Hepatocyte (in vitro differentiated cells): ENCODE results near the gene NUDT14. TPM values are rescaled to one million over a fixed set of nuclear protein-coding genes. Genes with fewer than 3 reads are reported as not detected.

Experiments used
- DNase-seq: peaks from one replicate; pipeline ENCODE4 v3.0.0-alpha.2; 2016; ENCODE audit warnings: low spot score
- H2AFZ ChIP-seq: fragments of 200-600 bp; sonication (generic); 2 replicates; pipeline ENCODE4 v1.6.0; 2016; ENCODE audit warnings: antibody characterized with exemption, mild to moderate bottlenecking
- H3K27ac ChIP-seq: fragments of 200-600 bp; sonication (generic); 2 replicates; pipeline ENCODE4 v1.5.1; 2016; ENCODE audit warnings: mild to moderate bottlenecking
- H3K27me3 ChIP-seq: fragments of 200-600 bp; sonication (generic); 2 replicates; pipeline ENCODE4 v1.6.1; 2016
- H3K36me3 ChIP-seq: fragments of 200-600 bp; sonication (generic); replicated peaks from 2 replicates; pipeline ENCODE4 v1.5.1; 2016; ENCODE audit warnings: low read depth; ENCODE audit not compliant: insufficient read depth
- H3K4me1 ChIP-seq: fragments of 200-600 bp; sonication (generic); 2 replicates; pipeline ENCODE4 v1.5.1; 2016; ENCODE audit warnings: mild to moderate bottlenecking, moderate library complexity; ENCODE audit not compliant: insufficient read depth
- H3K4me2 ChIP-seq: fragments of 200-600 bp; sonication (generic); 2 replicates; pipeline ENCODE4 v1.6.0; 2016
- H3K4me3 ChIP-seq: fragments of 200-600 bp; sonication (generic); 2 replicates; pipeline ENCODE4 v1.5.1; 2016; ENCODE audit warnings: mild to moderate bottlenecking
- H3K79me2 ChIP-seq: fragments of 200-600 bp; sonication (generic); 2 replicates; pipeline ENCODE4 v1.6.0; 2017; ENCODE audit warnings: mild to moderate bottlenecking
- H3K9me2 ChIP-seq: fragments of 200-600 bp; sonication (generic); replicated peaks from 2 replicates; pipeline ENCODE4 v1.6.0; 2017; ENCODE audit warnings: mild to moderate bottlenecking; ENCODE audit not compliant: insufficient read depth
- H3K9me3 ChIP-seq: fragments of 200-600 bp; sonication (generic); 2 replicates; pipeline ENCODE4 v1.5.1; 2016; ENCODE audit warnings: low read depth, mild to moderate bottlenecking
- H4K20me1 ChIP-seq: fragments of 200-600 bp; sonication (generic); 2 replicates; pipeline ENCODE4 v1.6.0; 2016; ENCODE audit warnings: mild to moderate bottlenecking; ENCODE audit not compliant: insufficient read depth, poor library complexity, severe bottlenecking
- CTCF ChIP-seq: fragments of 200-600 bp; sonication (generic); IDR thresholded peaks from 2 replicates; pipeline ENCODE4 v1.5.1; 2016; ENCODE audit warnings: antibody characterized with exemption, mild to moderate bottlenecking; ENCODE audit not compliant: poor library complexity
- EZH2 ChIP-seq: fragments of 200-600 bp; sonication (generic); IDR thresholded peaks from 2 replicates; pipeline ENCODE4 v1.6.1; 2016; ENCODE audit warnings: antibody characterized with exemption, mild to moderate bottlenecking, borderline replicate concordance
- EZH2phosphoT487 ChIP-seq: fragments of 200-600 bp; sonication (generic); IDR thresholded peaks from one replicate; pipeline ENCODE4 v1.6.1; 2018; ENCODE audit warnings: antibody characterized with exemption, mild to moderate bottlenecking, low read depth, moderate library complexity; ENCODE audit not compliant: unreplicated experiment, severe bottlenecking
- WGBS: methylation state at CpG from one replicate; pipeline ENCODE4 v1.1.6; 2016; ENCODE audit warnings: low lambda C conversion rate; ENCODE audit errors: missing lambda C conversion rate; 5-methylcytosine and 5-hydroxymethylcytosine counted together
- polyA plus RNA-seq: library from polyadenylated mRNA; unstranded; fragments of >200 nt; fragmentation: Nextera tagmentation; extraction: Ambion mirVana; gene quantifications from 2 replicates; pipeline ENCODE4 v1.2.1, GENCODE V29; 2016
- total RNA-seq: library from RNA; depleted of rRNA; stranded (reverse); fragments of >200 nt; gene quantifications from 2 replicates; pipeline ENCODE4 v1.2.3, GENCODE V29; 2014

Gene NUDT14
- total and polyA plus RNA-seq, 2 experiments from 2014 or later = 47.4 to 98.1 TPM

GRCh38 chr14:105150368-105151083, 30.6 kb downstream of the NUDT14 start:
- Histone ChIP-seq H3K27ac (no peak overlapping the region), H4K20me1 (no peaks in the 10 kb centered on the region), H3K27me3 (no peaks in the 10 kb centered on the region), H3K9me2 (no peaks in the 10 kb centered on the region), H2AFZ (no peak overlapping the region), H3K36me3 (no peaks in the 10 kb centered on the region), H3K4me1 (no peaks in the 10 kb centered on the region), H3K4me2 (no peak overlapping the region), H3K4me3 (no peak overlapping the region), H3K79me2 (no peaks in the 10 kb centered on the region), H3K9me3 (no peaks in the 10 kb centered on the region)
- WGBS = 94% methylated on average over 30 of the region's 35 CpGs
- no peak for DNase-seq
- no peak for TF ChIP-seq EZH2
- TF ChIP-seq EZH2phosphoT487 = no peak
- TF ChIP-seq CTCF = no peak

GRCh38 chr14:105150026-105150367, 31.1 kb downstream of the NUDT14 start:
- Histone ChIP-seq H3K27ac (no peak overlapping the region), H3K4me1 (no peaks in the 10 kb centered on the region), H3K4me2 (no peak overlapping the region), H2AFZ (no peak overlapping the region), H3K9me2 (no peaks in the 10 kb centered on the region), H3K79me2 (no peaks in the 10 kb centered on the region), H3K4me3 (no peak overlapping the region), H4K20me1 (no peaks in the 10 kb centered on the region), H3K36me3 (no peaks in the 10 kb centered on the region), H3K27me3 (no peaks in the 10 kb centered on the region), H3K9me3 (no peaks in the 10 kb centered on the region)
- TF ChIP-seq EZH2phosphoT487 (no peak), CTCF (no peak), EZH2 (no peak)
- no peak for DNase-seq
- WGBS = 67% methylated on average over 1 of the region's 4 CpGs

GRCh38 chr14:105149146-105149781, 31.8 kb downstream of the NUDT14 start:
- DNase-seq = no peak
- no peak overlapping the region for H3K4me3 ChIP-seq
- WGBS = 85% methylated on average over 12 of the region's 18 CpGs
- H3K4me1 ChIP-seq = no peaks in the 10 kb centered on the region
- H3K36me3 ChIP-seq = no peaks in the 10 kb centered on the region
- no peak overlapping the region for H3K27ac ChIP-seq
- H3K9me2 ChIP-seq = no peaks in the 10 kb centered on the region
- H2AFZ ChIP-seq = no peak overlapping the region
- no peaks in the 10 kb centered on the region for H3K79me2 ChIP-seq
- no peaks in the 10 kb centered on the region for H3K27me3 ChIP-seq
- H3K4me2 ChIP-seq = no peak overlapping the region
- TF ChIP-seq CTCF (no peak), EZH2phosphoT487 (no peak)
- no peaks in the 10 kb centered on the region for H4K20me1 ChIP-seq
- H3K9me3 ChIP-seq = no peaks in the 10 kb centered on the region
